H9 (cell line): Measurements from ENCODE around the gene SLC35D3. TPM values are rescaled to one million over a fixed set of nuclear protein-coding genes. Genes with fewer than 3 reads are reported as not detected.

ENCODE experiments used
- DNase-seq: peaks from one replicate; pipeline ENCODE4 v3.0.0-alpha.2; 2017
- H2AFZ ChIP-seq: one replicate; pipeline ENCODE4 v1.6.1; 2013; ENCODE audit warnings: mild to moderate bottlenecking, low read length, control low read depth, moderate library complexity
- H2AK5ac ChIP-seq: 2 replicates; pipeline ENCODE4 v1.6.1; 2013; ENCODE audit warnings: low read length, control low read depth, mixed read lengths; ENCODE audit not compliant: insufficient read length
- H2BK120ac ChIP-seq: one replicate; pipeline ENCODE4 v1.6.1; 2013; ENCODE audit warnings: low read depth, mild to moderate bottlenecking, low read length, control low read depth, inconsistent platforms; ENCODE audit not compliant: poor library complexity, severe bottlenecking
- H2BK12ac ChIP-seq: 2 replicates; pipeline ENCODE4 v1.6.1; 2013; ENCODE audit warnings: low read length, control low read depth, mixed read lengths, low read depth; ENCODE audit not compliant: insufficient read length
- H2BK15ac ChIP-seq: 2 replicates; pipeline ENCODE4 v1.6.1; 2013; ENCODE audit warnings: low read depth, low read length, control low read depth
- H2BK20ac ChIP-seq: one replicate; pipeline ENCODE4 v1.6.1; 2013; ENCODE audit warnings: low read depth, mild to moderate bottlenecking, low read length, control low read depth, inconsistent platforms; ENCODE audit not compliant: poor library complexity, severe bottlenecking
- H2BK5ac ChIP-seq: 2 replicates; pipeline ENCODE4 v1.6.1; 2013; ENCODE audit warnings: low read length, control low read depth, mixed read lengths; ENCODE audit not compliant: insufficient read length
- H3K14ac ChIP-seq: 2 replicates; pipeline ENCODE4 v1.6.1; 2013; ENCODE audit warnings: low read length, control low read depth; ENCODE audit not compliant: insufficient read depth
- H3K18ac ChIP-seq: 2 replicates; pipeline ENCODE4 v1.6.1; 2013; ENCODE audit warnings: low read depth, mild to moderate bottlenecking, mixed read lengths, low read length, control low read depth; ENCODE audit not compliant: insufficient read length
- H3K23ac ChIP-seq: 2 replicates; pipeline ENCODE4 v1.6.1; 2013; ENCODE audit warnings: low read length, control low read depth, mixed read lengths, low read depth; ENCODE audit not compliant: insufficient read length
- H3K23me2 ChIP-seq: 2 replicates; pipeline ENCODE4 v1.6.1; 2013; ENCODE audit warnings: low read depth, mild to moderate bottlenecking, mixed read lengths, low read length, control low read depth; ENCODE audit not compliant: insufficient read length, poor library complexity, severe bottlenecking
- H3K27ac ChIP-seq: 2 replicates; pipeline ENCODE4 v1.5.1; 2013; ENCODE audit warnings: low read length, control low read depth, mixed read lengths, low read depth; ENCODE audit not compliant: insufficient read length
- H3K27me3 ChIP-seq: 2 replicates; pipeline ENCODE4 v1.6.1; 2013; ENCODE audit warnings: low read length, control low read depth, inconsistent platforms; ENCODE audit not compliant: insufficient read depth
- H3K4ac ChIP-seq: 2 replicates; pipeline ENCODE4 v1.6.1; 2013; ENCODE audit warnings: low read depth, mild to moderate bottlenecking, control low read depth, inconsistent platforms, low read length, moderate library complexity
- H3K4me1 ChIP-seq: 2 replicates; pipeline ENCODE4 v1.6.1; 2013; ENCODE audit warnings: low read length, control low read depth, inconsistent platforms; ENCODE audit not compliant: insufficient read depth
- H3K4me2 ChIP-seq: 2 replicates; pipeline ENCODE4 v1.6.1; 2013; ENCODE audit warnings: low read length, control low read depth, mixed read lengths; ENCODE audit not compliant: insufficient read length, insufficient read depth
- H3K56ac ChIP-seq: 2 replicates; pipeline ENCODE4 v1.6.1; 2013; ENCODE audit warnings: low read depth, mild to moderate bottlenecking, mixed read lengths, low read length, control low read depth; ENCODE audit not compliant: insufficient read length
- H3K79me1 ChIP-seq: 2 replicates; pipeline ENCODE4 v1.6.1; 2013; ENCODE audit warnings: low read depth, mild to moderate bottlenecking, moderate library complexity, low read length, control low read depth, inconsistent platforms; ENCODE audit not compliant: insufficient read depth, poor library complexity, severe bottlenecking
- H3K79me2 ChIP-seq: 2 replicates; pipeline ENCODE4 v1.6.1; 2013; ENCODE audit warnings: low read length, control low read depth, inconsistent platforms; ENCODE audit not compliant: insufficient read depth
- H3K9ac ChIP-seq: 2 replicates; pipeline ENCODE4 v1.6.1; 2013; ENCODE audit warnings: low read length, control low read depth, mixed read lengths; ENCODE audit not compliant: insufficient read length; ENCODE audit errors: extremely low read depth
- H3K9me3 ChIP-seq: one replicate; pipeline ENCODE4 v1.6.1; 2013; ENCODE audit warnings: low read depth, low read length, inconsistent platforms; ENCODE audit not compliant: control insufficient read depth
- H3T11ph ChIP-seq: one replicate; pipeline ENCODE4 v1.6.1; 2013; ENCODE audit warnings: mild to moderate bottlenecking, low read length, control low read depth, inconsistent platforms
- H4K20me1 ChIP-seq: one replicate; pipeline ENCODE4 v1.6.1; 2013; ENCODE audit not compliant: control insufficient read depth, insufficient read length, insufficient read depth
- H4K5ac ChIP-seq: 2 replicates; pipeline ENCODE4 v1.6.1; 2013; ENCODE audit warnings: low read depth, mild to moderate bottlenecking, mixed read lengths, low read length, control low read depth; ENCODE audit not compliant: insufficient read length
- H4K8ac ChIP-seq: replicated peaks from 2 replicates; pipeline ENCODE4 v1.6.1; 2013; ENCODE audit warnings: low read length, control low read depth, mixed read lengths, low read depth; ENCODE audit not compliant: insufficient read length
- H4K91ac ChIP-seq: 2 replicates; pipeline ENCODE4 v1.6.1; 2013; ENCODE audit warnings: low read depth, mild to moderate bottlenecking, moderate library complexity, mixed read lengths, low read length, control low read depth; ENCODE audit not compliant: insufficient read length
- H3K27ac Mint-ChIP-seq, 3 experiments: 2 replicates in 2 of 3; 3 replicates in 1 of 3; pipeline ENCODE4 v1.8.0; 2020 to 2021; ENCODE audit warnings: mixed read lengths in 3 of 3, mild to moderate bottlenecking in 1 of 3, moderate library complexity in 1 of 3
- H3K27me3 Mint-ChIP-seq: 2 replicates; pipeline ENCODE4 v1.8.0; 2021; ENCODE audit warnings: low read depth, mild to moderate bottlenecking, moderate library complexity, mixed read lengths
- H3K36me3 Mint-ChIP-seq, 3 experiments: 2 replicates in 2 of 3; 3 replicates in 1 of 3; pipeline ENCODE4 v1.8.0; 2020 to 2021; ENCODE audit warnings: low read depth in 3 of 3, mixed read lengths in 3 of 3; ENCODE audit not compliant: insufficient read depth in 1 of 3
- H3K4me1 Mint-ChIP-seq, 2 experiments: 2 replicates each; pipeline ENCODE4 v1.8.0; 2020; ENCODE audit warnings: mixed read lengths in 2 of 2
- H3K4me3 Mint-ChIP-seq, 2 experiments: 2 replicates in 1 of 2; 3 replicates in 1 of 2; pipeline ENCODE4 v1.8.0; 2020 to 2021; ENCODE audit warnings: mild to moderate bottlenecking in 2 of 2, mixed read lengths in 2 of 2, moderate library complexity in 1 of 2
- H3K9me3 Mint-ChIP-seq, 2 experiments: 2 replicates in 1 of 2; 3 replicates in 1 of 2; pipeline ENCODE4 v1.8.0; 2020; ENCODE audit warnings: mild to moderate bottlenecking in 2 of 2, mixed read lengths in 2 of 2, moderate library complexity in 1 of 2
- WGBS: extraction: QIAGEN DNeasy Blood & Tissue Kit; methylation state at CpG from one replicate; pipeline ENCODE4 v1.1.7; 2013; ENCODE audit warnings: missing lambda C conversion rate, low lambda C conversion rate, mixed read lengths; ENCODE audit not compliant: insufficient read length; ENCODE audit errors: extremely low coverage; 5-methylcytosine and 5-hydroxymethylcytosine counted together
- total RNA-seq: library from RNA; stranded (reverse); gene quantifications from 2 replicates; pipeline ENCODE4 v1.2.1, GENCODE V29; 2021
- TF ChIP-seq, protein P1 (sequence below): fragments of 200-600 bp; sonication (generic); conservative IDR thresholded peaks from 3 replicates; pipeline ENCODE4 v1.8.0; 2021; ENCODE audit warnings: antibody characterized with exemption, mild to moderate bottlenecking

SLC35D3 gene
- total RNA-seq, 1 experiment from 2014 or later, result 0.17 TPM

DNA sequence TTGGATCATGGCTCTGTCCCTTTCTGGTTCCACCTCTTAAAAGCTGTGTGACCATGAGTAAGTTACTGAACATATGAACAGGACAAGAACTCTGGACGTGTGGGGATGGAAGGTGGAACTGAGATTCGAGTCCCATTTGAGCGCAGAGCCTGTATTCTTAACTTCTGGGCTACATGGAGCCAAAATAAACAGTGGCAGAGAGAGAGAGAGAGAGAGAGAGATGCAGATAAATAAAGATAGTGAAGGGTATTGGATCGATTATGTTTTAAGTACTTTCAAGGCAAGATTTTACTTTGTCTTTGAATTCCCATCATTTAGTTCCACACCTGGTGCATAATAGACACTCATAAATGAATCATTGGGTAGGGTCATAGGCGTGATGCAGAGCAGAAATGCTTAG is 39.7 kb downstream of the SLC35D3 start:
- no peaks in the 10 kb centered on the region for H3K79me2 ChIP-seq
- H3K9ac ChIP-seq, result no peak overlapping the region
- H3K9me3 ChIP-seq, result no peaks in the 10 kb centered on the region
- no peak overlapping the region for H2BK5ac ChIP-seq
- H3K4ac ChIP-seq, result no peak overlapping the region
- H2BK20ac ChIP-seq, result no peak overlapping the region
- no peaks in the 10 kb centered on the region for H3K79me1 ChIP-seq
- no CpG with 5 or more reads among the region's 5 CpGs for WGBS
- no peak overlapping the region for H3T11ph ChIP-seq
- TF ChIP-seq, protein P1, sequence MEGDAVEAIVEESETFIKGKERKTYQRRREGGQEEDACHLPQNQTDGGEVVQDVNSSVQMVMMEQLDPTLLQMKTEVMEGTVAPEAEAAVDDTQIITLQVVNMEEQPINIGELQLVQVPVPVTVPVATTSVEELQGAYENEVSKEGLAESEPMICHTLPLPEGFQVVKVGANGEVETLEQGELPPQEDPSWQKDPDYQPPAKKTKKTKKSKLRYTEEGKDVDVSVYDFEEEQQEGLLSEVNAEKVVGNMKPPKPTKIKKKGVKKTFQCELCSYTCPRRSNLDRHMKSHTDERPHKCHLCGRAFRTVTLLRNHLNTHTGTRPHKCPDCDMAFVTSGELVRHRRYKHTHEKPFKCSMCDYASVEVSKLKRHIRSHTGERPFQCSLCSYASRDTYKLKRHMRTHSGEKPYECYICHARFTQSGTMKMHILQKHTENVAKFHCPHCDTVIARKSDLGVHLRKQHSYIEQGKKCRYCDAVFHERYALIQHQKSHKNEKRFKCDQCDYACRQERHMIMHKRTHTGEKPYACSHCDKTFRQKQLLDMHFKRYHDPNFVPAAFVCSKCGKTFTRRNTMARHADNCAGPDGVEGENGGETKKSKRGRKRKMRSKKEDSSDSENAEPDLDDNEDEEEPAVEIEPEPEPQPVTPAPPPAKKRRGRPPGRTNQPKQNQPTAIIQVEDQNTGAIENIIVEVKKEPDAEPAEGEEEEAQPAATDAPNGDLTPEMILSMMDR, result no peak
- H2BK120ac ChIP-seq, result no peak overlapping the region
- H4K91ac ChIP-seq, result no peak overlapping the region
- Mint-ChIP-seq H3K36me3 (no peaks in the 10 kb centered on the region), H3K4me3 (no peak overlapping the region), H3K27me3 (peaks cover 5% of the 10 kb centered on the region), H3K9me3 (no peaks in the 10 kb centered on the region), H3K27ac (no peak overlapping the region; a peak in 3 of 7 replicates), H3K4me1 (peaks cover 36 to 46% of the 10 kb centered on the region in 2 experiments)
- no peaks in the 10 kb centered on the region for H4K20me1 ChIP-seq
- H3K56ac ChIP-seq, result no peak overlapping the region
- no peak overlapping the region for H4K8ac ChIP-seq
- H2BK12ac ChIP-seq, result no peak overlapping the region
- no peak for DNase-seq
- no peak overlapping the region for H3K23ac ChIP-seq
- no peaks in the 10 kb centered on the region for H3K23me2 ChIP-seq
- no peak overlapping the region for H3K14ac ChIP-seq
- no peak overlapping the region for H3K18ac ChIP-seq
- H2AK5ac ChIP-seq, result no peak overlapping the region
- no peak overlapping the region for H3K27ac ChIP-seq
- H3K4me1 ChIP-seq, result peaks cover 14% of the 10 kb centered on the region
- no peak overlapping the region for H2BK15ac ChIP-seq
- H3K4me2 ChIP-seq, result no peak overlapping the region
- no peaks in the 10 kb centered on the region for H3K27me3 ChIP-seq
- H4K5ac ChIP-seq, result no peak overlapping the region
- no peak overlapping the region for H2AFZ ChIP-seq
